B cell (primary cell): ENCODE measurements around the gene TP53AIP1. TPM values are rescaled to one million over a fixed set of nuclear protein-coding genes. Genes with fewer than 3 reads are reported as not detected.

ENCODE experiments used
- ATAC-seq: fragments of 200-7000 bp; cut with Tn5 transposase; one replicate; pipeline ENCODE4 v1.10.0; 2021; ENCODE audit warnings: low read depth, mild to moderate bottlenecking, moderate number of reproducible peaks, moderate library complexity
- CTCF ChIA-PET: fragments of 350-600 bp; sonication (Branson Sonifier 250); formaldehyde crosslinking; loops from one replicate; lab custom pipeline; 2021; ENCODE audit warnings: antibody characterized with exemption, inconsistent platforms; lab: Charles Lee
- POLR2A ChIA-PET: fragments of 350-600 bp; sonication (Branson Sonifier 250); formaldehyde crosslinking; loops from one replicate; lab custom pipeline; 2021; ENCODE audit warnings: antibody characterized with exemption; lab: Charles Lee
- DNase-seq: peaks from one replicate; pipeline ENCODE4 v3.0.0; 2013
- H2AFZ ChIP-seq: 2 replicates; pipeline ENCODE4 v1.6.1; 2012; ENCODE audit warnings: mild to moderate bottlenecking, low read depth, low read length; ENCODE audit not compliant: insufficient read depth, poor library complexity, severe bottlenecking
- H3K27ac ChIP-seq, 2 donors: 1 replicate in 1 of 2; 2 replicates in 1 of 2; pipeline ENCODE4 v1.5.1; 2012 to 2013; ENCODE audit warnings: low read length in 2 of 2, mild to moderate bottlenecking in 2 of 2, moderate library complexity in 1 of 2
- H3K27me3 ChIP-seq, 4 experiments: fragments of 200-600 bp in 1 of 4; sonication (generic) in 1 of 4; replicated peaks in 1 of 4; 1 replicate in 2 of 4; 2 replicates in 2 of 4; pipeline versions ENCODE4 v1.6.1 to v1.7.0; 2013 to 2016; ENCODE audit warnings: low read length in 3 of 4, mild to moderate bottlenecking in 2 of 4, mixed read lengths in 1 of 4, moderate library complexity in 1 of 4; ENCODE audit not compliant: insufficient read depth in 4 of 4, control insufficient read depth in 3 of 4; ENCODE audit errors: control extremely low read depth in 1 of 4
- H3K36me3 ChIP-seq, 2 experiments: replicated peaks in 1 of 2; 1 replicate in 1 of 2; 2 replicates in 1 of 2; pipeline versions ENCODE4 v1.6.1 to v1.7.1; 2013; ENCODE audit warnings: low read length in 1 of 2; ENCODE audit not compliant: insufficient read depth in 2 of 2, control insufficient read depth in 1 of 2; ENCODE audit errors: control extremely low read depth in 1 of 2, extremely low read depth in 1 of 2
- H3K4me1 ChIP-seq, 2 donors: fragments of 200-600 bp in 1 of 2; sonication (generic) in 1 of 2; 1 replicate in 1 of 2; 2 replicates in 1 of 2; pipeline versions ENCODE4 v1.5.1 to v1.6.1; 2013 to 2017; ENCODE audit warnings: low read length in 2 of 2; ENCODE audit not compliant: control insufficient read depth in 2 of 2, insufficient read depth in 2 of 2
- H3K4me2 ChIP-seq: replicated peaks from 2 replicates; pipeline ENCODE3; 2012; ENCODE audit warnings: mild to moderate bottlenecking, low read depth, low read length; ENCODE audit not compliant: poor library complexity, severe bottlenecking
- H3K4me3 ChIP-seq, 5 experiments: fragments of 200-600 bp in 1 of 5; sonication (generic) in 1 of 5; 1 replicate in 3 of 5; 2 replicates in 2 of 5; pipeline versions ENCODE4 v1.5.1 to v1.7.0; 2011 to 2016; ENCODE audit warnings: low read length in 4 of 5, mild to moderate bottlenecking in 4 of 5, low read depth in 2 of 5, control low read depth in 1 of 5, moderate library complexity in 1 of 5; ENCODE audit not compliant: insufficient read depth in 1 of 5; ENCODE audit errors: control extremely low read depth in 1 of 5, extremely low read depth in 1 of 5
- H3K79me2 ChIP-seq: fragments of 200-600 bp; sonication (generic); one replicate; pipeline ENCODE4 v1.6.0; 2016; ENCODE audit warnings: low read length; ENCODE audit not compliant: control insufficient read depth, insufficient read depth
- H3K9ac ChIP-seq: fragments of 200-600 bp; sonication (generic); 2 replicates; pipeline ENCODE4 v1.6.1; 2017; ENCODE audit warnings: mild to moderate bottlenecking, low read length, moderate library complexity
- H3K9me3 ChIP-seq, 3 donors: one replicate each; pipeline versions ENCODE4 v1.6.1 to v1.7.1; 2013; ENCODE audit warnings: low read length in 2 of 3; ENCODE audit not compliant: control insufficient read depth in 2 of 3, insufficient read depth in 1 of 3; ENCODE audit errors: control extremely low read depth in 1 of 3
- H4K20me1 ChIP-seq: 2 replicates; pipeline ENCODE4 v1.6.0; 2012; ENCODE audit warnings: mild to moderate bottlenecking, low read length; ENCODE audit not compliant: insufficient read depth, control insufficient read depth, poor library complexity, severe bottlenecking
- H3K27ac Mint-ChIP-seq: one replicate; pipeline ENCODE4 v1.8.0; 2021; ENCODE audit warnings: mixed read lengths
- H3K27me3 Mint-ChIP-seq: one replicate; pipeline ENCODE4 v1.8.0; 2021; ENCODE audit warnings: mixed read lengths
- H3K4me1 Mint-ChIP-seq: one replicate; pipeline ENCODE4 v1.8.0; 2021; ENCODE audit warnings: mixed read lengths
- H3K4me3 Mint-ChIP-seq: one replicate; pipeline ENCODE4 v1.8.0; 2021; ENCODE audit warnings: mixed read lengths
- H3K9me3 Mint-ChIP-seq: one replicate; pipeline ENCODE4 v1.8.0; 2022; ENCODE audit warnings: mixed read lengths; ENCODE audit not compliant: insufficient read depth
- CTCF ChIP-seq: fragments of 200-600 bp; IDR thresholded peaks from one replicate; pipeline ENCODE4 v1.8.0; 2022; ENCODE audit warnings: antibody characterized with exemption, mild to moderate bottlenecking
- EZH2 ChIP-seq: IDR thresholded peaks from 2 replicates; pipeline ENCODE4 v1.6.1; 2012; ENCODE audit warnings: borderline replicate concordance, low read depth, mild to moderate bottlenecking, moderate library complexity, low read length; ENCODE audit not compliant: insufficient read depth, poor library complexity, severe bottlenecking
- WGBS: methylation state at CpG from one replicate; pipeline ENCODE4 v1.1.5; 2013; ENCODE audit warnings: missing lambda C conversion rate; ENCODE audit not compliant: insufficient coverage; 5-methylcytosine and 5-hydroxymethylcytosine counted together
- intact Hi-C: fragments of 100-400 bp; cut with micrococcal nuclease; formaldehyde crosslinking; loops from one replicate; pipeline ENCODE4 v1.10.0; 2022
- polyA plus RNA-seq: library from polyadenylated mRNA; depleted of rRNA; stranded (reverse); fragments of >200 nt; gene quantifications from 2 replicates; pipeline ENCODE4 v1.2.3, GENCODE V29; 2012
- total RNA-seq, 2 donors: library from RNA; stranded (reverse); fragments of 120-200 nt in 1 of 2; gene quantifications; 1 replicate in 1 of 2; 2 replicates in 1 of 2; pipeline versions ENCODE4 v1.2.3 to v1.2.4, GENCODE V29; 2013 to 2022

The TP53AIP1 gene
- total and polyA plus RNA-seq, 2 donors (not counting 1 experiment from before 2014, with no cell fraction given), result 0.04 to 0.12 TPM

- peaks cover 12% of the 10 kb centered on the region for H3K4me1 Mint-ChIP-seq
- CTCF ChIA-PET, result interaction anchor here (3.1 kb wide), 1 partner anchor 77 kb away, joined by 12 read pairs; no protein-coding TSS in a partner anchor
- Histone ChIP-seq H3K36me3 (no peaks in the 10 kb centered on the region), H4K20me1 (no peaks in the 10 kb centered on the region), H3K27ac (no peak overlapping the region), H3K9ac (no peak overlapping the region), H3K79me2 (no peaks in the 10 kb centered on the region), H3K27me3 (peaks cover 0 to 3% (median under 1%) of the 10 kb centered on the region in 4 experiments), H2AFZ (no peak overlapping the region), H3K4me3 (no peak overlapping the region), H3K4me1 (peaks cover 6 to 7% of the 10 kb centered on the region in 2 donors), H3K4me2 (no peak overlapping the region), H3K9me3 (no peaks in the 10 kb centered on the region)
- WGBS, result no CpG with 5 or more reads among the region's 2 CpGs
- intact Hi-C loops, result no loop called here
- peaks cover 13% of the 10 kb centered on the region for H3K27me3 Mint-ChIP-seq
- no peak overlapping the region for H3K4me3 Mint-ChIP-seq
- no peak overlapping the region for H3K27ac Mint-ChIP-seq
- no peak for DNase-seq
- no peak for ATAC-seq
- POLR2A ChIA-PET, result no interaction called here
- no peaks in the 10 kb centered on the region for H3K9me3 Mint-ChIP-seq
- no peak for TF ChIP-seq EZH2
- no peak for TF ChIP-seq CTCF
Measured at GRCh38 chr11:128961645-128962044, 19.0 kb upstream of the TP53AIP1 start.

GRCh38 chr11:128957202-128957482 is 14.5 kb upstream of the TP53AIP1 start:
- Histone ChIP-seq H4K20me1 (no peaks in the 10 kb centered on the region), H3K27ac (no peak overlapping the region), H3K4me3 (no peak overlapping the region), H2AFZ (no peak overlapping the region), H3K4me1 (peaks cover 0 to 4% of the 10 kb centered on the region in 2 donors), H3K27me3 (peaks cover 0 to 13% (median 1%) of the 10 kb centered on the region in 4 experiments), H3K4me2 (no peak overlapping the region), H3K9ac (no peak overlapping the region), H3K36me3 (no peaks in the 10 kb centered on the region), H3K9me3 (no peaks in the 10 kb centered on the region), H3K79me2 (no peaks in the 10 kb centered on the region)
- no peak for TF ChIP-seq CTCF
- TF ChIP-seq EZH2, result no peak
- CTCF ChIA-PET, result interaction anchor here (0.6 to 8.9 kb wide), 26 partner anchors 8 to 927 kb away, joined by 3 to 315 read pairs (median 5); partner anchors contain the start of genes KCNJ5 and TP53AIP1
- ATAC-seq, result no peak
- intact Hi-C loops, result loop anchor here (10.0 kb wide), 1 partner anchor 322 kb away; no protein-coding TSS in a partner anchor
- no peak for DNase-seq
- Mint-ChIP-seq H3K27me3 (peaks cover 30% of the 10 kb centered on the region), H3K4me3 (no peak overlapping the region), H3K27ac (no peak overlapping the region), H3K4me1 (peaks cover 2% of the 10 kb centered on the region), H3K9me3 (no peaks in the 10 kb centered on the region)
- 63% methylated on average over 2 of the region's 8 CpGs for WGBS
- POLR2A ChIA-PET, result no interaction called here
